Measurements from ENCODE around the gene THBS4.

GRCh38 chr5:80002677-80003076, 32.5 kb upstream of the THBS4 start:
- TF ChIP-seq POLR2A (IDR thresholded peaks at IDR 0.05) (no peak), CTCF (IDR thresholded peaks at IDR 0.05) (no peak)

All from Peyer's patch (tissue), 4 donors.